Adrenal gland (tissue), 5 donors: ENCODE data around the gene CDC42BPG.

Experiments
- CTCF ChIP-seq, 6 experiments: fragments of 450-650 bp in 4 of 6; fragments of 200-600 bp in 2 of 6; sonication (generic) in 1 of 6; IDR thresholded peaks; 1 replicate in 5 of 6; 2 replicates in 1 of 6; pipeline versions ENCODE4 v1.5.1 to v1.8.0; 2016 to 2021; ENCODE audit warnings: antibody characterized with exemption in 6 of 6, mild to moderate bottlenecking in 2 of 6, moderate library complexity in 1 of 6
- POLR2A ChIP-seq, 2 donors: fragments of 450-650 bp; IDR thresholded peaks; one replicate each; pipeline ENCODE4 v1.6.1; 2017; ENCODE audit warnings: antibody characterized with exemption in 2 of 2, mild to moderate bottlenecking in 2 of 2, moderate library complexity in 1 of 2
- donor health status: DM: no; HTN: no; CAD: no.

- TF ChIP-seq CTCF (IDR thresholded peaks at IDR 0.05), result no peak
- no peak for TF ChIP-seq POLR2A (IDR thresholded peaks at IDR 0.05)
Observed at GRCh38 chr11:64864135-64864472, 19.7 kb upstream of the CDC42BPG start.
